Left renal pelvis (tissue), 4 donors: Measurements from ENCODE around the gene CCL27. TPM values are rescaled to one million over a fixed set of nuclear protein-coding genes. Genes with fewer than 3 reads are reported as not detected.
A peak's percentile ranks its signal among the peaks of the same experiment; 100 is the strongest.

Experiments used
- DNase-seq, 4 donors: peaks; one replicate each; pipeline ENCODE4 v3.0.0-alpha.2; 2013; ENCODE audit warnings: low read depth in 4 of 4, low spot score in 3 of 4
- polyA plus RNA-seq, 4 donors: library from polyadenylated mRNA; unstranded; fragments of 120-200 nt; gene quantifications; one replicate each; pipeline ENCODE4 v1.2.1, GENCODE V29; 2013; ENCODE audit not compliant: insufficient read length in 4 of 4

CCL27 gene, protein sequence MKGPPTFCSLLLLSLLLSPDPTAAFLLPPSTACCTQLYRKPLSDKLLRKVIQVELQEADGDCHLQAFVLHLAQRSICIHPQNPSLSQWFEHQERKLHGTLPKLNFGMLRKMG
- polyA plus RNA-seq = 1 to 10 TPM in 1 of 4 donors, under 1 TPM in 3; 0.59 to 1.1 (median 0.76) TPM

GRCh38 chr9:34662526-34663302 lies at the start of gene CCL27:
Gene CCL27, minus strand, starts transcription at chr9:34662657. Its CDS starts 24 bp downstream, at chr9:34662633.
- DNase-seq = no peak

- DNase-seq = no peak
These were observed 49.7 kb upstream of the CCL27 start for GRCh38 chr9:34712140-34712539.

- no peak for DNase-seq
These were observed 47.6 kb upstream of the CCL27 start, which contains the start of gene CCL21 for GRCh38 chr9:34710023-34710422. Gene CCL21, minus strand, starts transcription at chr9:34710136. Its CDS starts 70 bp downstream, at chr9:34710066.

GRCh38 chr9:34709196-34709978 lies 46.9 kb upstream of the CCL27 start:
- DNase-seq = no peak

- DNase-seq = no peak
These were observed 44.7 kb upstream of the CCL27 start for GRCh38 chr9:34707130-34707529.

GRCh38 chr9:34701769-34702736 lies 39.6 kb upstream of the CCL27 start:
- peak; percentile 59 to 66 (median 62) for DNase-seq

GRCh38 chr9:34701023-34701768 lies 38.7 kb upstream of the CCL27 start:
- DNase-seq = peak in 1 of 4 donors; percentile 49

GRCh38 chr9:34694811-34695210 lies 32.4 kb upstream of the CCL27 start:
- no peak for DNase-seq

GRCh38 chr9:34693560-34693959 lies 31.1 kb upstream of the CCL27 start:
- no peak for DNase-seq

- no peak for DNase-seq
These were observed 29.5 kb upstream of the CCL27 start for GRCh38 chr9:34691936-34692315.

GRCh38 chr9:34690983-34691935 lies 28.8 kb upstream of the CCL27 start, which contains the start of gene CCL19:
Gene CCL19, minus strand, starts transcription at chr9:34691276. Its CDS starts 137 bp downstream, at chr9:34691139.
- DNase-seq = no peak

DNA sequence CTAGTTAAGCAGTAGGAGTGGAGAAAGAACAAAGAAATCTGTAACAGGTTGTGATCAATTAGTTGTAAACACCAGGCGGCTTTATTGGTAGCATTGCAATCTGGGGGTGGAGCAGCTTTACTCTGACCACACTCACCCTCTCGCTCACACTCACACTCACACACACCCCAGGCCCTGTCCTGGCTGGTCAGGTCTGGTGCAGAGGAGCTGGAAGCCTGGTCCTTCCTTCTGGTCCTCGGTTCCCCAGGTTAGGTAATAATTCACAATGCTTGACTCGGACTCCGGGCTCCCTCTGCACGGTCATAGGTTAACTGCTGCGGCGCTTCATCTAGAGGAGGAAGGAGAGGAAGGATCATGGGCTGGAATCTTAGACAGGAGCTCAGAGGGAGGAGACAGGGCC lies 27.1 kb upstream of the CCL27 start:
- DNase-seq = no peak

DNA sequence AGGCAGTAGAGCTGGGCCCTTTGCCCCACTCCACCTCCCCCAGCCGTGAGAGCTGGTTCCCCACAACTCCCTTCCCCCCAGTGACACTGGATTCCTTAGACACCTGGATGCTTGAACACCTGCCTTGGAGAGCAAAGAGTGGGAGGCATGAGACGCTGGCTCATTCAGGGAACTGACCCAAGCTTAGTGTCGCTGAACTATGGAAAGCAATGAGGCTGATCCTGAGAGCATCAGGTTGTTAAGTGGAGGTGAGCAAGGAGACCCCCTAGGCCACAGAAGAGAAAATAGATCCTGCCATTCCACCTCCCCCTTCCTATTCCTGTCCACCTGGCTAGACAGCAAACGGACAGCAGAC lies 26.6 kb upstream of the CCL27 start:
- no peak for DNase-seq

DNA sequence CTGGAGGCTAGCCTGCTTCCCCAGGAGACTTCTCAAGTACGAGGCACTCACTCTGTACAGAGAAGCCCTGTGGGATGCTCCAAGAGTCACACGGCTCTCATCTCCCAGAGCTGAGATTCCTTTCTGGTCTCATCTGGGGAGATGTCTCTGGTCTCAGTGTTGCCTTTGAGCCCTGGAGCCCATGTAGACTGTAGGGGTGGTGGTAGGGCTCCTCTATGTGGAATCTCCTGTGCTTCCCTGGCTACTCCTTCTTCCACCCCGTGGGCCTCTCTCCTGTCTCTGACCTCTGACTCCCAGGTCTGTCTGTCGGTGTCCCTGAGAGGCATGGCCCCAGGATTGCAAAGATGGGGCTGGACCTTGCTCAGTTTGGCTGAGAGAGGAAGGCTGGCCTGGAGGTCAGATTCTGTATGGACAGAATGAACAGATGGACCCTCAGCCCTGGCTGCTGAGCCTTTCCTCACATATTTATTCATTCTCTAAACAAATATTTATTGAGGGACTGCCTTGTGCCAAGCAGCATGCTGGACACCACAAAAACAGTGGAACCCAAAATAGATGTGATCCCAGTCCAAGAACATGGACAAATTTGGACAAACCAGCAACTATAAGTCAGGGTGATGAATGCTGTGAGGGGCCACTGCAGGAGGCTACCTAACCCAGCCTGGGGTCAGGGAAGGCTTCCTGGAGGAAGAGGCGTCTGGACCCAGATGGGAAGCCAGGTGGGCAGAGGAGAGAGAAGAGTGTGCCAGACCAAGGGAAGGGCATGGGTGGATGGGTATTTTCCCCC lies 26.1 kb upstream of the CCL27 start:
- DNase-seq = no peak

- DNase-seq = no peak
These were observed 25.0 kb upstream of the CCL27 start for GRCh38 chr9:34687276-34688030.

DNA sequence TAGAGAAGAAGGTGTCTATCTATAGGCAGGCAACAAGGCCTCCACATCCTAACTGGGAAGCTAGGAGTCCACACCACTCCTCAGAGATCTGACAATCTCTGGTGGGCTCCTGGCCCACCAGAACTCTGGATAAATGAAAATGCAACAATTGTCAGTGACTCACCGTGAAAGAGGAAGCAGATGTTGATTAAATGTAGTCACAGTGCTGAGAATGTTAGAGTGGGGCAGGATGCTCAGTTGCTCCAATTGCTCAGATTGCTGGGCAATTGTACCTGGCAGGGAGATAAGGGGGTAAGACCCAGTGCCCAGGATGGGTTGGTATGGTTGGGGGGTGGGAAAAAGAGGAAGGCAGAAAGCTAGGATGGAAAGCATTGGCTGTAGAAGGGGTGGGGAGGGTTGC lies 24.3 kb upstream of the CCL27 start:
- no peak for DNase-seq

- DNase-seq = no peak
These were observed 23.8 kb upstream of the CCL27 start for GRCh38 chr9:34686231-34686630.
